A549 treated with RU486 at 1 μM for 4 hours (cell line): ENCODE data around the gene ABCE1. TPM values are rescaled to one million over a fixed set of nuclear protein-coding genes. Genes with fewer than 3 reads are reported as not detected.

Source experiments
- total RNA-seq: library from RNA; stranded (reverse); fragments of 200-300 nt; extraction: Qiagen RNA extraction; gene quantifications from 5 replicates; pipeline ENCODE4 v1.2.3, GENCODE V29; 2022; ENCODE audit warnings: low read depth

The ABCE1 gene
- 65.2 to 125 TPM (median 74.6 TPM) in 5 replicates for total RNA-seq

GRCh38 chr4:145097821-145098674 lies at the start of gene ABCE1, which contains the start of gene ANAPC10:
Gene ABCE1 (plus strand): TSS chr4:145098311. CDS start chr4:145104413, 6,102 bp downstream.
Gene ANAPC10 (minus strand): TSS chr4:145098196. CDS start chr4:145096099, 2,097 bp downstream.

Other genes with a start within 250 kb of the ABCE1 start
- gene ANAPC10, start 115 bp upstream of the ABCE1 start, total RNA-seq = 11.2 to 18.4 TPM (median 12.7 TPM) in 5 replicates
- 7.9 to 17.5 TPM (median 17.1 TPM) in 5 replicates for gene OTUD4, start 82.3 kb downstream of the ABCE1 start, total RNA-seq